SKM-1 (cell line): ENCODE data around the gene ARHGAP36.

ENCODE experiments used
- DNase-seq: peaks from one replicate; lab custom pipeline; 2025; ENCODE audit not compliant: unreplicated experiment; lab: John Stamatoyannopoulos, UW

ARHGAP36 gene

GRCh38 chrX:131058136-131058868 lies at the start of gene ARHGAP36:
Gene ARHGAP36, plus strand, starts transcription at chrX:131058346. Its CDS starts 23,320 bp downstream, at chrX:131081666.
- no peak for DNase-seq

- DNase-seq = no peak
These were observed 48.0 kb upstream of the ARHGAP36 start for GRCh38 chrX:131010186-131010585.

DNA sequence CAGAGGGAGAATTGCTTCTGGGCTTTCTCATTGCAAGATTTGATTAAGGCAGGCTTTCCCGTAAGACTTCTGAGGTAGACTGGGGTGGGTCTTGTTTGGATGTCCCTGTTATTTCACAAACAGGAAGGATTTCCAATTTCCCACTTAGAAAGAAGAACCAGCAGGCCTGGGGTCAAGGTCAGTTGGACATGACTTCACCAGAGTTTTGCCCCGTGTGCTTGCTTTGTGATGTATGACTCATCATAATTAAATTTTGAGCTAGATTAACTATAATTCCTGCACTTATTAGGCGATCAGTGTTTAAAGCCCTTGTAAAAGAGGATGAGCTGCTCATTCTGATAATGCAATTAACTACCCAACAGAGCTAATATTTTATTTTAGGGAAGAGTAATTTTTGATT lies 32.8 kb upstream of the ARHGAP36 start:
- DNase-seq = no peak

GRCh38 chrX:131032354-131033230 lies 25.6 kb upstream of the ARHGAP36 start:
- no peak for DNase-seq

- DNase-seq = no peak
These were observed 24.1 kb upstream of the ARHGAP36 start for GRCh38 chrX:131034063-131034462.

DNA sequence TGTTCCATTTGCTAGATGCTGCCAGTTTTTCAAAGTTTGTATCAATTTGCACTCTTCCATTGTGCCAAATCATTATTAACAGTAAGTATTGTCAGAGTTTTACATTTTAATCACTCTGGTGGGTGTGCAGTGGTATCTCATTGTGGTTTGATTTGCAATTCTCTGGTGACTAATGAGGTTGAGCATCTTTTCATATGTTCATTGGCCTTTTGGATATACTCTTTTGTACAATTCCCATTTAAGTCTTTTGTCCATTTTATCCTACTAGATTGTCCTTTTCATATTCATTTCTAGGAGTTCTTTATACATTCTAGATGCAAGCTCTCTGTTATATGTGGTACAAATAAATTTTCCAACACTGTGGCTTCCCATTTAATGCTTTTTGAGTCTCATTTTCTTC lies 17.4 kb upstream of the ARHGAP36 start:
- DNase-seq = no peak

GRCh38 chrX:131041667-131042066 lies 16.5 kb upstream of the ARHGAP36 start:
- no peak for DNase-seq

DNA sequence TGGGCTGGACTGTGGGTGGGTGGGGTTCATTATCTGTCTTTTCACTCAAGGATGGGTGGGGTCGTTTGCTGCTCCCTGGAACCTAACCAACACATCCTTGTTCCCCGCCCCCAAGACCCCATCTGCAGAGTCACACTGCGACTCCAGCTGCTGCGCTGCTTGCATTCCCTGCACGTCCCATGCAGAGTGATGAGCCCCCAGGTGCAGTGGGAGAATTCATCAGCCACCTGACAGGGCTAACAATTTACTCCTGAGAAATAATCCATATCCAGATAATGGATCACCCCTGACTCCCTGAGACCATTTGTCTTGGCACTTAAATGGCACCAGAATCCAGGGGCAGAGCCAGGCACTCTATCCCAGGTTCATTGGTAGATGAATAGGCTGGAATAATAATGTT lies 12.4 kb upstream of the ARHGAP36 start:
- DNase-seq = no peak

GRCh38 chrX:131046596-131046995 lies 11.6 kb upstream of the ARHGAP36 start:
- no peak for DNase-seq

GRCh38 chrX:131047180-131047579 lies 11.0 kb upstream of the ARHGAP36 start:
- DNase-seq = no peak

- DNase-seq = no peak
These were observed 5.1 kb upstream of the ARHGAP36 start for GRCh38 chrX:131053076-131053475.

GRCh38 chrX:131054906-131055305 lies 3.2 kb upstream of the ARHGAP36 start:
- no peak for DNase-seq

GRCh38 chrX:131057706-131058105 lies 440 bp upstream of the ARHGAP36 start:
- DNase-seq = no peak

DNA sequence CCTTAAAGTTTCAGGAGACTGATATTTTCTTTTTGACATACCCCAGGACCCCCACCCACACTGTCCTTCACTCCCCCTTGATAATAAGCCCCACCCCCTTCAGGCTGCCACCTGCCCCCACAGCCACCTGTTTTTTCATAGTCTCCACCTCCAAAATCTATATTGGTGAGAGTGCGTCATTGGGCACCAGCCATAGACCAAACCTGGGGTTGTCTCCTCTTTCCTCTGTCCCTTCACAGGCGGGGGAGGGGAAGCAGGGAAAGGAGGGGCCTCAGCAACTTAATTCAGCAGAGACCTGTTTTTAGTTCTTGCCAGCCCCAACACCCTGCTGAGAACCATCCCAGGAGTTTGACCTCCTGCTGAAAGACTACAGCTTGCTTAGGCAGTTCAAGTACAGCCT lies 1.1 kb downstream of the ARHGAP36 start:
- DNase-seq = no peak

- DNase-seq = no peak
These were observed 2.0 kb downstream of the ARHGAP36 start for GRCh38 chrX:131060147-131060546.

GRCh38 chrX:131061306-131061705 lies 3.2 kb downstream of the ARHGAP36 start:
- DNase-seq = no peak

DNA sequence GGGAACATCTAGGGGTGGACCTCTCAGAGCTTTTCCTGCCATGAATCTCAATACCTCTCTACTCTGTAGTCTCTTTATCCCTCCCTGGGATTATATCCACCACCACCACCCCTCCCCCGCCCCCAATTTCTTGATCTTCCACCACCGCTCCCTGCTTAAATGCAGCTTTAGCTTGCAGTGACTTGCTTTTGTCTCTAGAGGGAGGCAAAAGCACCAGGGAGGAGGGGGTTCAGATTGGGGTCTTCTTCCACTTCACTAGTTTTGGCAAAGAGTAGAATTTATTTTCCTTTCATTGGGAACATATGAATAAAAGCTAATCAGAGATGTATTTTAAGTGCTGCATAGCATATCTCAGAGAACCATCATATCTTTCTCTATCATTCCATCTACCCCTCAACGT lies 5.5 kb downstream of the ARHGAP36 start:
- no peak for DNase-seq

- DNase-seq = no peak
These were observed 8.1 kb downstream of the ARHGAP36 start for GRCh38 chrX:131066237-131066636.

- DNase-seq = no peak
These were observed 9.1 kb downstream of the ARHGAP36 start for GRCh38 chrX:131067216-131067615.

DNA sequence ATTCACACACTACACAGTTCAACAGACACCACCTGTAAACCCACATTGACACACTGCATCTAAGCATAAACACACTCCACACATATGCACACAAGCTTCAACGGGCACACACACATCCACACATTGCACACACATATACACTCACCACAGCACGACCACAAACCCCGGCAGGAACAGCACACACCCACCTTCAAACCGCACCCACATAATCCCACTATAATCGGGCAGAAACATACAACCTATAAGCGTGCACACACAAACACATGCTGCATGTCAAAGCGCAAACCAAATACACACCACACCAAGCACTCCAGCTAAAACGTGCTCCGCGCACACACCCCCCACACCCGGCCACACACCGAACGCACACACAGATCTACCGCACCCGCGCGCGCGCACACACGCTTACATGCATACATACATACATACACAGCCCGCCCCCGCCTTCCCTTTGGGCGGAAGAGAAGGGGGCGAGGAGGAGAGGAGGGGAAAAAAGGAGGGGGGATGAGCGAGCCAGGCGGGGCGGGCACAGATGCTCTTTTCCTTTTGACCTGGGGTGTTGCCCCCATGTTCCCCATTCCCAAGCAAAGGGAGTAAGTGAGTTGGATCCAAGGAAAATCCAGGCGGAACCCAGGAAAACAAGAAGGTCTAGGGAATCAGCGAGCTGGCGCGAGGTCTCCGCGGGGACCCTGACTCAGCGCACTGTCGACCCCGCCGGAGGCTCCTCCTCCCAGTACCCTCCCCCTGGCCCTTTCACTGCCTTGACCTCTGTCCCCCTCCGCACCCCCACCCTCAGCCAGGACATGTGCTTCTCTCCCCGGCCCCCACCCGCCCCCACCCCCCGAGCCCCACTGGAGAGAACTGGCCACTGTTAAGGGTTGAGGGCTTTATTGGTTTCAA lies 9.9 kb downstream of the ARHGAP36 start:
- no peak for DNase-seq
